Liver (tissue), 9 donors: Measurements from ENCODE around the gene CMTM8. TPM values are rescaled to one million over a fixed set of nuclear protein-coding genes. Genes with fewer than 3 reads are reported as not detected.

ENCODE experiments used
- DNase-seq: peaks from one replicate; pipeline ENCODE4 v3.0.0-alpha.2; 2017; ENCODE audit warnings: low spot score
- H3K27ac ChIP-seq, 2 donors: one replicate each; pipeline ENCODE4 v1.7.0; 2013; ENCODE audit warnings: inconsistent platforms in 2 of 2, low read length in 2 of 2, control low read depth in 1 of 2, low read depth in 1 of 2, mild to moderate bottlenecking in 1 of 2
- H3K27me3 ChIP-seq, 4 donors: one replicate each; pipeline versions ENCODE4 v1.6.1 to v1.7.0; 2013; ENCODE audit warnings: low read length in 3 of 4, inconsistent platforms in 1 of 4, mild to moderate bottlenecking in 1 of 4, moderate library complexity in 1 of 4; ENCODE audit not compliant: control insufficient read depth in 4 of 4, insufficient read depth in 4 of 4
- H3K36me3 ChIP-seq, 4 donors: one replicate each; pipeline versions ENCODE4 v1.6.1 to v1.7.0; 2013; ENCODE audit warnings: low read length in 3 of 4, mild to moderate bottlenecking in 3 of 4, low read depth in 1 of 4, moderate library complexity in 1 of 4; ENCODE audit not compliant: control insufficient read depth in 4 of 4, insufficient read depth in 3 of 4
- H3K4me1 ChIP-seq, 4 donors: one replicate each; pipeline versions ENCODE4 v1.6.1 to v1.7.0; 2013; ENCODE audit warnings: low read length in 3 of 4, mild to moderate bottlenecking in 3 of 4, moderate library complexity in 1 of 4; ENCODE audit not compliant: control insufficient read depth in 4 of 4, insufficient read depth in 4 of 4
- H3K4me3 ChIP-seq, 3 donors: one replicate each; pipeline versions ENCODE4 v1.6.1 to v1.7.0; 2013; ENCODE audit warnings: low read length in 3 of 3, control low read depth in 1 of 3, low read depth in 1 of 3, mild to moderate bottlenecking in 1 of 3
- H3K9ac ChIP-seq, 2 donors: one replicate each; pipeline ENCODE4 v1.7.0; 2013; ENCODE audit warnings: low read length in 2 of 2, mild to moderate bottlenecking in 2 of 2, moderate library complexity in 2 of 2, control low read depth in 1 of 2, low read depth in 1 of 2
- H3K9me3 ChIP-seq, 4 donors: one replicate each; pipeline versions ENCODE4 v1.6.1 to v1.7.0; 2013; ENCODE audit warnings: low read length in 3 of 4; ENCODE audit not compliant: control insufficient read depth in 4 of 4
- ATF3 ChIP-seq: IDR thresholded peaks from 2 replicates; pipeline ENCODE4 v1.6.1; 2016; ENCODE audit warnings: antibody characterized with exemption
- EGR1 ChIP-seq, 2 donors: IDR thresholded peaks; 2 replicates each; pipeline ENCODE4 v1.6.1; 2016 to 2018; ENCODE audit warnings: antibody characterized with exemption in 2 of 2, low read depth in 2 of 2
- FOXA1 ChIP-seq: IDR thresholded peaks from 2 replicates; pipeline ENCODE4 v1.6.1; 2016; ENCODE audit warnings: antibody characterized with exemption
- GABPA ChIP-seq, 2 donors: IDR thresholded peaks in 1 of 2; conservative IDR thresholded peaks in 1 of 2; 2 replicates each; pipeline ENCODE4 v1.6.1; 2016; ENCODE audit warnings: antibody characterized with exemption in 2 of 2, mild to moderate bottlenecking in 1 of 2, moderate library complexity in 1 of 2
- HNF4A ChIP-seq, 2 donors: conservative IDR thresholded peaks; 2 replicates each; pipeline ENCODE4 v1.6.1; 2016; ENCODE audit warnings: antibody characterized with exemption in 2 of 2, mild to moderate bottlenecking in 2 of 2
- HNF4G ChIP-seq: IDR thresholded peaks from 2 replicates; pipeline ENCODE4 v1.6.1; 2016; ENCODE audit warnings: antibody characterized with exemption
- NR2F2 ChIP-seq: IDR thresholded peaks from 2 replicates; pipeline ENCODE4 v1.6.1; 2016; ENCODE audit warnings: antibody characterized with exemption
- RAD21 ChIP-seq, 2 donors: IDR thresholded peaks; 2 replicates each; pipeline ENCODE4 v1.6.1; 2016; ENCODE audit warnings: antibody characterized with exemption in 2 of 2, mild to moderate bottlenecking in 2 of 2
- RXRA ChIP-seq, 2 donors: IDR thresholded peaks; 2 replicates each; pipeline ENCODE4 v1.6.1; 2017 to 2018; ENCODE audit warnings: antibody characterized with exemption in 2 of 2, mild to moderate bottlenecking in 1 of 2
- SP1 ChIP-seq: IDR thresholded peaks from 2 replicates; pipeline ENCODE4 v1.6.1; 2018; ENCODE audit warnings: antibody characterized with exemption, mild to moderate bottlenecking
- TAF1 ChIP-seq: conservative IDR thresholded peaks from 2 replicates; pipeline ENCODE4 v1.6.1; 2016; ENCODE audit warnings: antibody characterized with exemption, mild to moderate bottlenecking
- YY1 ChIP-seq: IDR thresholded peaks from 2 replicates; pipeline ENCODE4 v1.6.1; 2016; ENCODE audit warnings: antibody characterized with exemption, mild to moderate bottlenecking
- ZBTB33 ChIP-seq: IDR thresholded peaks from 2 replicates; pipeline ENCODE4 v1.6.1; 2016; ENCODE audit warnings: antibody characterized with exemption
- WGBS: extraction: QIAGEN DNeasy Blood & Tissue Kit; methylation state at CpG from one replicate; pipeline ENCODE4 v1.1.7; 2013; 5-methylcytosine and 5-hydroxymethylcytosine counted together
- polyA plus RNA-seq, 2 donors: library from polyadenylated mRNA; stranded (reverse) in 1 of 2; unstranded in 1 of 2; fragments of 200-250 nt in 1 of 2; fragments of >200 nt in 1 of 2; fragmentation: Nextera tagmentation in 1 of 2; extraction: Ambion mirVana in 1 of 2; gene quantifications; one replicate each; pipeline versions ENCODE4 v1.2.1 to v1.2.3, GENCODE V29; 2013 to 2015
- total RNA-seq, 2 donors: library from RNA; depleted of rRNA; stranded (reverse); fragments of >200 nt; gene quantifications; one replicate each; pipeline ENCODE4 v1.2.3, GENCODE V29; 2014
- TF ChIP-seq, protein P1 (sequence below): fragments of 150-350 bp; IDR thresholded peaks from 2 replicates; pipeline ENCODE4 v1.5.1; 2017; ENCODE audit warnings: improper control_type of control experiment, low read depth, low read length; ENCODE audit not compliant: missing input control
- donor health status: healthy.
- donor health status: healthy.
- donor health status: healthy.
- donor health status: healthy.
- donor health status: healthy.

The CMTM8 gene
- total and polyA plus RNA-seq, 4 donors = 4.3 to 44.6 (median 12.5) TPM

- no peaks in the 10 kb centered on the region for H3K9me3 ChIP-seq
- peak; percentile 57 for DNase-seq
- TF ChIP-seq FOXA1 (no peak), ZBTB33 (no peak), YY1 (peak; percentile 35), NR2F2 (peak; percentile 68), HNF4A (conservative IDR thresholded peaks at IDR 0.05) (no peak), SP1 (peak; percentile 3), GABPA (IDR thresholded peaks at IDR 0.05 in 1 of 2, conservative IDR thresholded peaks at IDR 0.05 in 1 of 2) (peak in 1 of 2 donors; percentile 38), RAD21 (IDR thresholded peaks at IDR 0.05) (peak in 1 of 2 donors; percentile 33)
- under 1% methylated on average over 41 of the region's 41 CpGs for WGBS
- H3K36me3 ChIP-seq = no peaks in the 10 kb centered on the region
- peak overlapping the region; percentile 91 for H3K27ac ChIP-seq
- peak overlapping the region; percentile 14 to 74 (median 64) for H3K4me3 ChIP-seq
- peak overlapping the region; percentile 66 to 73 for H3K9ac ChIP-seq
- H3K4me1 ChIP-seq = peaks cover 0 to 10% (median 6%) of the 10 kb centered on the region in 4 donors
- H3K27me3 ChIP-seq = no peaks in the 10 kb centered on the region
These were observed 163.1 kb downstream of the CMTM8 start for GRCh38 chr3:32401556-32402081.

GRCh38 chr3:32403663-32404062, 165.2 kb downstream of the CMTM8 start:
- WGBS = 79% methylated on average over 3 of the region's 3 CpGs
- peaks cover 0 to 10% (median 6%) of the 10 kb centered on the region in 4 donors for H3K4me1 ChIP-seq
- no peak for DNase-seq
- no peaks in the 10 kb centered on the region for H3K36me3 ChIP-seq
- H3K27me3 ChIP-seq = no peaks in the 10 kb centered on the region
- no peak overlapping the region for H3K4me3 ChIP-seq
- no peak overlapping the region for H3K27ac ChIP-seq
- no peak for TF ChIP-seq TAF1
- TF ChIP-seq, protein P1, sequence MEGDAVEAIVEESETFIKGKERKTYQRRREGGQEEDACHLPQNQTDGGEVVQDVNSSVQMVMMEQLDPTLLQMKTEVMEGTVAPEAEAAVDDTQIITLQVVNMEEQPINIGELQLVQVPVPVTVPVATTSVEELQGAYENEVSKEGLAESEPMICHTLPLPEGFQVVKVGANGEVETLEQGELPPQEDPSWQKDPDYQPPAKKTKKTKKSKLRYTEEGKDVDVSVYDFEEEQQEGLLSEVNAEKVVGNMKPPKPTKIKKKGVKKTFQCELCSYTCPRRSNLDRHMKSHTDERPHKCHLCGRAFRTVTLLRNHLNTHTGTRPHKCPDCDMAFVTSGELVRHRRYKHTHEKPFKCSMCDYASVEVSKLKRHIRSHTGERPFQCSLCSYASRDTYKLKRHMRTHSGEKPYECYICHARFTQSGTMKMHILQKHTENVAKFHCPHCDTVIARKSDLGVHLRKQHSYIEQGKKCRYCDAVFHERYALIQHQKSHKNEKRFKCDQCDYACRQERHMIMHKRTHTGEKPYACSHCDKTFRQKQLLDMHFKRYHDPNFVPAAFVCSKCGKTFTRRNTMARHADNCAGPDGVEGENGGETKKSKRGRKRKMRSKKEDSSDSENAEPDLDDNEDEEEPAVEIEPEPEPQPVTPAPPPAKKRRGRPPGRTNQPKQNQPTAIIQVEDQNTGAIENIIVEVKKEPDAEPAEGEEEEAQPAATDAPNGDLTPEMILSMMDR = no peak
- TF ChIP-seq YY1 = no peak
- TF ChIP-seq ZBTB33 = no peak
- no peak for TF ChIP-seq HNF4A (conservative IDR thresholded peaks at IDR 0.05)
- no peak for TF ChIP-seq NR2F2
- no peak for TF ChIP-seq RXRA (IDR thresholded peaks at IDR 0.05)
- no peak overlapping the region for H3K9ac ChIP-seq
- H3K9me3 ChIP-seq = no peaks in the 10 kb centered on the region

- no peak for TF ChIP-seq YY1
- no peak for TF ChIP-seq GABPA (IDR thresholded peaks at IDR 0.05 in 1 of 2, conservative IDR thresholded peaks at IDR 0.05 in 1 of 2)
- no peak for TF ChIP-seq ATF3
- TF ChIP-seq SP1 = no peak
- no peak for TF ChIP-seq RAD21 (IDR thresholded peaks at IDR 0.05)
- TF ChIP-seq EGR1 (IDR thresholded peaks at IDR 0.05; ENCODE audit: low read depth in 2 of 2) = no peak
- TF ChIP-seq HNF4G = no peak
- no peak for TF ChIP-seq HNF4A (conservative IDR thresholded peaks at IDR 0.05)
- TF ChIP-seq, protein P1 = no peak
- Histone ChIP-seq H3K4me1 (peaks cover 0 to 10% (median 6%) of the 10 kb centered on the region in 4 donors), H3K9me3 (no peaks in the 10 kb centered on the region), H3K36me3 (no peaks in the 10 kb centered on the region), H3K27ac (no peak overlapping the region), H3K9ac (no peak overlapping the region), H3K4me3 (no peak overlapping the region), H3K27me3 (no peaks in the 10 kb centered on the region)
- WGBS = 87% methylated on average over 1 of the region's 1 CpG
- no peak for DNase-seq
These were observed 166.2 kb downstream of the CMTM8 start for GRCh38 chr3:32404714-32405113.
